IMR-90 (cell line): ENCODE results near the gene HSPG2. TPM values are rescaled to one million over a fixed set of nuclear protein-coding genes. Genes with fewer than 3 reads are reported as not detected.

Experiments
- ATAC-seq: fragments of 200-7000 bp; cut with Tn5 transposase; 2 replicates; pipeline ENCODE4 v1.9.1; 2020; ENCODE audit warnings: low read depth, mild to moderate bottlenecking, moderate library complexity
- BruUV-seq: library from RNA; stranded (reverse); fragments of 400-500 nt; replicated peaks from 2 replicates; lab custom pipeline; 2021; lab: Mats Ljungman, UMichigan
- CTCF ChIA-PET: fragments of 300-600 bp; formaldehyde crosslinking; extraction: SDS; loops from one replicate; lab custom pipeline; 2021; ENCODE audit warnings: antibody characterized with exemption; lab: Yijun Ruan, JAX
- POLR2A ChIA-PET: fragments of 300-600 bp; sonication (Branson Sonifier 250); formaldehyde crosslinking; loops from one replicate; lab custom pipeline; 2022; ENCODE audit warnings: antibody characterized with exemption; ENCODE audit not compliant: unreplicated experiment; lab: Charles Lee
- DNase-seq: peaks from one replicate; pipeline ENCODE4 v3.0.0; 2013
- H2AFZ ChIP-seq: replicated peaks from 2 replicates; pipeline ENCODE3; 2013; ENCODE audit warnings: low read length, mild to moderate bottlenecking; ENCODE audit not compliant: poor library complexity
- H2AK5ac ChIP-seq: 2 replicates; pipeline ENCODE4 v1.6.1; 2013; ENCODE audit warnings: low read depth, low read length, inconsistent platforms
- H2AK9ac ChIP-seq: replicated peaks from 2 replicates; pipeline ENCODE3; 2013; ENCODE audit warnings: mild to moderate bottlenecking, low read depth, low read length, moderate library complexity; ENCODE audit not compliant: poor library complexity
- H2BK120ac ChIP-seq: 2 replicates; pipeline ENCODE4 v1.6.1; 2013; ENCODE audit warnings: low read depth, low read length, inconsistent platforms
- H2BK15ac ChIP-seq: 3 replicates; pipeline ENCODE4 v1.6.1; 2013; ENCODE audit warnings: low read depth, low read length, inconsistent platforms
- H2BK20ac ChIP-seq: 2 replicates; pipeline ENCODE4 v1.6.1; 2013; ENCODE audit warnings: low read depth, mild to moderate bottlenecking, inconsistent platforms, low read length, moderate library complexity
- H2BK5ac ChIP-seq: 2 replicates; pipeline ENCODE4 v1.6.1; 2013; ENCODE audit warnings: mild to moderate bottlenecking, low read depth, low read length, inconsistent platforms; ENCODE audit not compliant: poor library complexity, severe bottlenecking
- H3K14ac ChIP-seq: replicated peaks from 2 replicates; pipeline ENCODE4 v1.6.1; 2013; ENCODE audit warnings: low read depth, low read length, inconsistent platforms
- H3K18ac ChIP-seq: 2 replicates; pipeline ENCODE4 v1.6.1; 2013; ENCODE audit warnings: low read depth, low read length, control low read depth
- H3K23ac ChIP-seq: 2 replicates; pipeline ENCODE4 v1.6.1; 2013; ENCODE audit warnings: low read depth, low read length, inconsistent platforms
- H3K27ac ChIP-seq: 2 replicates; pipeline ENCODE4 v1.5.1; 2013; ENCODE audit warnings: mild to moderate bottlenecking, control low read depth, low read length; ENCODE audit not compliant: insufficient read depth
- H3K27me3 ChIP-seq: 2 replicates; pipeline ENCODE4 v1.6.1; 2013; ENCODE audit warnings: low read length; ENCODE audit not compliant: control insufficient read depth, insufficient read depth
- H3K36me3 ChIP-seq: 2 replicates; pipeline ENCODE4 v1.6.1; 2013; ENCODE audit warnings: low read length, mixed read lengths; ENCODE audit not compliant: control insufficient read depth, insufficient read depth
- H3K4ac ChIP-seq: 2 replicates; pipeline ENCODE4 v1.6.1; 2013; ENCODE audit warnings: low read depth, low read length, inconsistent platforms
- H3K4me1 ChIP-seq: 2 replicates; pipeline ENCODE4 v1.6.1; 2013; ENCODE audit warnings: low read length, mixed read lengths; ENCODE audit not compliant: control insufficient read depth, insufficient read depth
- H3K4me2 ChIP-seq: 2 replicates; pipeline ENCODE4 v1.6.1; 2013; ENCODE audit warnings: low read depth, mild to moderate bottlenecking, control low read depth, low read length, moderate library complexity
- H3K4me3 ChIP-seq: 2 replicates; pipeline ENCODE4 v1.5.1; 2013; ENCODE audit warnings: low read depth, mild to moderate bottlenecking, control low read depth, low read length, moderate library complexity; ENCODE audit not compliant: insufficient read depth
- H3K56ac ChIP-seq: 2 replicates; pipeline ENCODE4 v1.6.1; 2013; ENCODE audit warnings: low read length, inconsistent platforms; ENCODE audit not compliant: insufficient read depth; ENCODE audit errors: extremely low read depth
- H3K79me1 ChIP-seq, 2 experiments: 2 replicates each; pipeline ENCODE4 v1.6.1; 2013; ENCODE audit warnings: low read length in 2 of 2, inconsistent platforms in 1 of 2, low read depth in 1 of 2
- H3K9ac ChIP-seq: 2 replicates; pipeline ENCODE4 v1.6.1; 2013; ENCODE audit warnings: low read depth, low read length, control low read depth
- H3K9me1 ChIP-seq: 2 replicates; pipeline ENCODE4 v1.6.1; 2013; ENCODE audit warnings: low read length, inconsistent platforms; ENCODE audit not compliant: insufficient read depth
- H3K9me3 ChIP-seq: 2 replicates; pipeline ENCODE4 v1.6.1; 2013; ENCODE audit warnings: low read length; ENCODE audit not compliant: control insufficient read depth, insufficient read depth
- H4K20me1 ChIP-seq: 2 replicates; pipeline ENCODE4 v1.6.1; 2013; ENCODE audit warnings: low read length, inconsistent platforms; ENCODE audit not compliant: insufficient read depth
- H4K5ac ChIP-seq: 2 replicates; pipeline ENCODE4 v1.6.1; 2013; ENCODE audit warnings: mild to moderate bottlenecking, low read depth, low read length, control low read depth
- H4K8ac ChIP-seq, 2 experiments: 2 replicates each; pipeline ENCODE4 v1.6.1; 2013; ENCODE audit warnings: low read depth in 2 of 2, low read length in 2 of 2, control low read depth in 1 of 2, inconsistent platforms in 1 of 2
- H4K91ac ChIP-seq: 2 replicates; pipeline ENCODE4 v1.6.1; 2013; ENCODE audit warnings: low read depth, low read length, inconsistent platforms; ENCODE audit not compliant: insufficient read depth
- BHLHE40 ChIP-seq: fragments of 150-350 bp; IDR thresholded peaks from 2 replicates; pipeline ENCODE4 v1.6.1; 2016; ENCODE audit warnings: mild to moderate bottlenecking, low read depth, low read length
- CEBPB ChIP-seq: IDR thresholded peaks from 2 replicates; pipeline ENCODE4 v1.6.1; 2012; ENCODE audit warnings: low read depth, low read length, improper control_type of control experiment
- CHD1 ChIP-seq: IDR thresholded peaks from 2 replicates; pipeline ENCODE4 v1.6.1; 2012; ENCODE audit warnings: low read depth, low read length, improper control_type of control experiment
- CTCF ChIP-seq: conservative IDR thresholded peaks from 2 replicates; pipeline ENCODE4 v1.5.1; 2012; ENCODE audit warnings: mild to moderate bottlenecking, low read depth, low read length, improper control_type of control experiment
- ELK1 ChIP-seq: fragments of 150-350 bp; IDR thresholded peaks from 2 replicates; pipeline ENCODE4 v1.6.1; 2016; ENCODE audit warnings: low read depth, mild to moderate bottlenecking, low read length, moderate library complexity, borderline replicate concordance
- FOS ChIP-seq: fragments of 150-350 bp; IDR thresholded peaks from 2 replicates; pipeline ENCODE4 v1.6.1; 2016; ENCODE audit warnings: low read depth, low read length
- MAFK ChIP-seq: IDR thresholded peaks from 2 replicates; pipeline ENCODE4 v1.6.1; 2012; ENCODE audit warnings: low read depth, low read length, improper control_type of control experiment
- MAZ ChIP-seq: IDR thresholded peaks from 2 replicates; pipeline ENCODE4 v1.6.1; 2012; ENCODE audit warnings: low read depth, mild to moderate bottlenecking, low read length, improper control_type of control experiment, moderate library complexity, borderline replicate concordance
- MXI1 ChIP-seq: IDR thresholded peaks from 2 replicates; pipeline ENCODE4 v1.6.1; 2012; ENCODE audit warnings: low read depth, mild to moderate bottlenecking, low read length, moderate library complexity, borderline replicate concordance
- NFE2L2 ChIP-seq: fragments of 150-350 bp; IDR thresholded peaks from 2 replicates; pipeline ENCODE4 v1.6.1; 2016; ENCODE audit warnings: low read depth, mild to moderate bottlenecking, low read length
- POLR2A ChIP-seq: IDR thresholded peaks from 2 replicates; pipeline ENCODE4 v1.6.1; 2012; ENCODE audit warnings: mild to moderate bottlenecking, low read depth, low read length
- RAD21 ChIP-seq: IDR thresholded peaks from 2 replicates; pipeline ENCODE4 v1.6.1; 2012; ENCODE audit warnings: low read length, improper control_type of control experiment
- RCOR1 ChIP-seq: IDR thresholded peaks from 2 replicates; pipeline ENCODE4 v1.6.1; 2012; ENCODE audit warnings: mild to moderate bottlenecking, low read length, improper control_type of control experiment; ENCODE audit not compliant: insufficient replicate concordance
- RFX5 ChIP-seq: IDR thresholded peaks from 2 replicates; pipeline ENCODE4 v1.8.0; 2012; ENCODE audit warnings: low read depth, mild to moderate bottlenecking, low read length, moderate library complexity
- SMC3 ChIP-seq: fragments of 150-350 bp; IDR thresholded peaks from 2 replicates; pipeline ENCODE4 v1.6.1; 2016; ENCODE audit warnings: low read depth, mild to moderate bottlenecking, antibody characterized with exemption, low read length, moderate library complexity
- WGBS, 2 experiments: methylation state at CpG; one replicate each; pipeline versions ENCODE4 v1.1.5 to v1.1.7; 2013; ENCODE audit warnings: missing lambda C conversion rate in 2 of 2; ENCODE audit not compliant: insufficient read length in 1 of 2; ENCODE audit errors: extremely low coverage in 2 of 2; 5-methylcytosine and 5-hydroxymethylcytosine counted together
- dilution Hi-C: fragments of 300-500 bp; cut with HindIII; formaldehyde crosslinking; loops from one replicate; pipeline ENCODE4 v1.14.3; 2018; ENCODE audit warnings: low sequenced_read_pairs; ENCODE audit not compliant: unreplicated experiment
- in situ Hi-C: fragments of 300-500 bp; cut with MboI; formaldehyde crosslinking; loops from 3 replicates; pipeline ENCODE4 v1.14.3; 2019; ENCODE audit warnings: low sequenced_read_pairs, inconsistent platforms, mixed read lengths
- intact Hi-C: fragments of 100-400 bp; cut with micrococcal nuclease; formaldehyde crosslinking; loops from 2 replicates; pipeline ENCODE4 v1.10.0; 2022
- polyA plus RNA-seq, 3 experiments: library from polyadenylated mRNA; depleted of rRNA; stranded (reverse); fragments of >200 nt; gene quantifications; 2 replicates each; pipeline ENCODE4 v1.2.3, GENCODE V29; 2012; ENCODE audit warnings: low replicate concordance in 1 of 3
- total RNA-seq: library from RNA; depleted of rRNA; stranded (reverse); fragments of >200 nt; gene quantifications from 2 replicates; pipeline ENCODE4 v1.2.3, GENCODE V29; 2012
- TF ChIP-seq, protein P1 (sequence below): fragments of 150-350 bp; IDR thresholded peaks from 2 replicates; pipeline ENCODE4 v1.6.1; 2017; ENCODE audit warnings: mild to moderate bottlenecking, antibody characterized with exemption, low read length, low read depth

Gene HSPG2
- total and polyA plus RNA-seq, 2 of the 4 experiments (the other 2 are of a cell fraction) = 15.8 to 94.0 TPM

DNA sequence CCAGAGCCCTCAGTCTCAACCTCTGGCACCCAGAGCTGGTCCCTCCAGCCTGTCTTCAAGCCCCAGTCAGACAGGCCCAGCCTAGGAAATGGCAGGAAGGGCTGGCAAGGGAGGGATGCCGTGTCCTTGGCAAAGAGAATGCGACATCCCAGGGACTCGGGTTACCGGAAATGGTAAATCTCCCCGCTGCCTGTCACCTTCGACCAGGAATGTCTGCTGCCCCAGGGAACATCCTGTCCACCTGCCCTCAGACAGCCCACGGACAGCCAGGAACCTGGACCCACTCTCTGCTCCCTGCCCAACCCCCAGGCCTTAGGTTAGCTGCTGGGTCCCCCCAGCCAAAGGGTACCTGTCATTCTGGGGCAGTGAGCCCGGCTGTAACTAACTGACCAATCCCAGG lies 23.9 kb downstream of the HSPG2 start:
- H2BK20ac ChIP-seq = no peak overlapping the region
- no peaks in the 10 kb centered on the region for H3K9me3 ChIP-seq
- ChIA-PET CTCF (no interaction called here), POLR2A (no interaction called here)
- H3K9ac ChIP-seq = no peak overlapping the region
- no peak overlapping the region for H2BK5ac ChIP-seq
- no peak overlapping the region for H2AK5ac ChIP-seq
- H3K56ac ChIP-seq = no peak overlapping the region
- no peak overlapping the region for H2BK15ac ChIP-seq
- H3K4me3 ChIP-seq = no peak overlapping the region
- H3K4me1 ChIP-seq = peaks cover 27% of the 10 kb centered on the region
- peaks cover 19% of the 10 kb centered on the region for H3K9me1 ChIP-seq
- H4K20me1 ChIP-seq = peaks cover 29% of the 10 kb centered on the region
- H3K4me2 ChIP-seq = no peak overlapping the region
- no peak overlapping the region for H3K18ac ChIP-seq
- no peak overlapping the region for H2AFZ ChIP-seq
- in situ Hi-C loops = no loop called here
- ATAC-seq (no peak), DNase-seq (no peak)
- 100% methylated on average over 1 of the region's 8 CpGs; no CpG with 5 or more reads in 1 of the 2 experiments for WGBS, 2 experiments
- no TSS peak for BruUV-seq
- no peak overlapping the region for H3K4ac ChIP-seq
- no peak overlapping the region for H3K14ac ChIP-seq
- H2AK9ac ChIP-seq = no peak overlapping the region
- no peaks in the 10 kb centered on the region for H3K27me3 ChIP-seq
- H2BK120ac ChIP-seq = no peak overlapping the region
- TF ChIP-seq MAZ = no peak
- no peak for TF ChIP-seq MAFK
- TF ChIP-seq BHLHE40 = no peak
- no peak for TF ChIP-seq CHD1
- no peak for TF ChIP-seq MXI1
- TF ChIP-seq RCOR1 = no peak
- no peak for TF ChIP-seq FOS
- TF ChIP-seq SMC3 = no peak
- no peak for TF ChIP-seq NFE2L2
- TF ChIP-seq POLR2A = no peak
- TF ChIP-seq CEBPB = no peak
- TF ChIP-seq RFX5 = no peak
- no peak for TF ChIP-seq RAD21
- no peak for TF ChIP-seq ELK1
- TF ChIP-seq, protein P1, sequence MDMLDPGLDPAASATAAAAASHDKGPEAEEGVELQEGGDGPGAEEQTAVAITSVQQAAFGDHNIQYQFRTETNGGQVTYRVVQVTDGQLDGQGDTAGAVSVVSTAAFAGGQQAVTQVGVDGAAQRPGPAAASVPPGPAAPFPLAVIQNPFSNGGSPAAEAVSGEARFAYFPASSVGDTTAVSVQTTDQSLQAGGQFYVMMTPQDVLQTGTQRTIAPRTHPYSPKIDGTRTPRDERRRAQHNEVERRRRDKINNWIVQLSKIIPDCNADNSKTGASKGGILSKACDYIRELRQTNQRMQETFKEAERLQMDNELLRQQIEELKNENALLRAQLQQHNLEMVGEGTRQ = no peak
- TF ChIP-seq CTCF = no peak
- H4K8ac ChIP-seq = peak overlapping the region; percentile 21 to 59; a peak in 1 of 4 replicates
- no peak overlapping the region for H3K23ac ChIP-seq
- intact Hi-C loops = no loop called here
- no peak overlapping the region for H3K27ac ChIP-seq
- H3K36me3 ChIP-seq = peaks cover 2% of the 10 kb centered on the region
- no peak overlapping the region for H4K5ac ChIP-seq
- H4K91ac ChIP-seq = no peak overlapping the region
- dilution Hi-C loops = no loop called here
- H3K79me1 ChIP-seq = peaks cover 52 to 94% of the 10 kb centered on the region in 2 experiments
